Cardiac muscle cell (in vitro differentiated cells and primary cell): ENCODE results near the gene PHLPP1. TPM values are rescaled to one million over a fixed set of nuclear protein-coding genes. Genes with fewer than 3 reads are reported as not detected.

Experiments
- DNase-seq, 2 donors: peaks; one replicate each; pipeline versions ENCODE4 v3.0.0 to v3.0.0-alpha.2; 2010 to 2017; ENCODE audit warnings: low read depth in 1 of 2, low spot score in 1 of 2
- H3K27ac ChIP-seq: fragments of 200-600 bp; sonication (generic); 2 replicates; pipeline ENCODE4 v1.5.1; 2016
- H3K27me3 ChIP-seq: fragments of 200-600 bp; sonication (generic); 2 replicates; pipeline ENCODE4 v1.6.0; 2016; ENCODE audit warnings: control low read depth
- H3K36me3 ChIP-seq: fragments of 200-600 bp; sonication (generic); 2 replicates; pipeline ENCODE4 v1.5.1; 2016; ENCODE audit warnings: control low read depth
- H3K4me1 ChIP-seq: fragments of 200-600 bp; sonication (generic); 2 replicates; pipeline ENCODE4 v1.8.1; 2017; ENCODE audit warnings: low read depth, mild to moderate bottlenecking, mixed run types
- H3K4me3 ChIP-seq: fragments of 200-600 bp; sonication (generic); 2 replicates; pipeline ENCODE4 v1.5.1; 2016; ENCODE audit warnings: mild to moderate bottlenecking
- H3K9me3 ChIP-seq: fragments of 200-600 bp; sonication (generic); 2 replicates; pipeline ENCODE4 v1.5.1; 2017; ENCODE audit warnings: low read depth, mild to moderate bottlenecking, control low read depth
- CTCF ChIP-seq: IDR thresholded peaks from 2 replicates; pipeline ENCODE4 v1.5.1; 2012; ENCODE audit warnings: low read depth, mild to moderate bottlenecking, low read length
- polyA plus RNA-seq: library from polyadenylated mRNA; unstranded; fragments of >200 nt; fragmentation: Nextera tagmentation; extraction: Ambion mirVana; gene quantifications from 2 replicates; pipeline ENCODE4 v1.2.1, GENCODE V29; 2016
- total RNA-seq: library from RNA; depleted of rRNA; stranded (reverse); fragments of >200 nt; gene quantifications from 2 replicates; pipeline ENCODE4 v1.2.3, GENCODE V29; 2016

Gene PHLPP1
- total and polyA plus RNA-seq, 2 experiments from 2014 or later, result 6.3 to 25.8 TPM

- H3K27me3 ChIP-seq, result no peaks in the 10 kb centered on the region
- peak; percentile 80 for TF ChIP-seq CTCF
- no peaks in the 10 kb centered on the region for H3K4me1 ChIP-seq
- H3K4me3 ChIP-seq, result no peak overlapping the region
- peak; percentile 73 to 78 for DNase-seq
- H3K9me3 ChIP-seq, result no peaks in the 10 kb centered on the region
- no peaks in the 10 kb centered on the region for H3K36me3 ChIP-seq
- no peak overlapping the region for H3K27ac ChIP-seq
Observed at GRCh38 chr18:63016270-63016669, 300.9 kb downstream of the PHLPP1 start.

GRCh38 chr18:63017076-63017475 is 301.7 kb downstream of the PHLPP1 start:
- no peaks in the 10 kb centered on the region for H3K9me3 ChIP-seq
- no peak overlapping the region for H3K27ac ChIP-seq
- H3K27me3 ChIP-seq, result no peaks in the 10 kb centered on the region
- no peaks in the 10 kb centered on the region for H3K4me1 ChIP-seq
- no peak for TF ChIP-seq CTCF
- no peak overlapping the region for H3K4me3 ChIP-seq
- H3K36me3 ChIP-seq, result no peaks in the 10 kb centered on the region
- no peak for DNase-seq

GRCh38 chr18:63017977-63018376 is 302.6 kb downstream of the PHLPP1 start:
- H3K4me3 ChIP-seq, result no peak overlapping the region
- TF ChIP-seq CTCF, result no peak
- no peak for DNase-seq
- H3K27me3 ChIP-seq, result no peaks in the 10 kb centered on the region
- no peak overlapping the region for H3K27ac ChIP-seq
- H3K36me3 ChIP-seq, result no peaks in the 10 kb centered on the region
- no peaks in the 10 kb centered on the region for H3K4me1 ChIP-seq
- H3K9me3 ChIP-seq, result no peaks in the 10 kb centered on the region

GRCh38 chr18:63022429-63023022 is 307.2 kb downstream of the PHLPP1 start:
- peak in 1 of 2 donors; percentile 12 for DNase-seq
- Histone ChIP-seq H3K4me1 (no peaks in the 10 kb centered on the region), H3K27ac (no peak overlapping the region), H3K4me3 (no peak overlapping the region), H3K9me3 (no peaks in the 10 kb centered on the region), H3K27me3 (no peaks in the 10 kb centered on the region), H3K36me3 (no peaks in the 10 kb centered on the region)
- TF ChIP-seq CTCF, result peak; percentile 57

- Histone ChIP-seq H3K27me3 (no peaks in the 10 kb centered on the region), H3K36me3 (no peaks in the 10 kb centered on the region), H3K4me1 (no peaks in the 10 kb centered on the region), H3K27ac (no peak overlapping the region), H3K4me3 (no peak overlapping the region), H3K9me3 (no peaks in the 10 kb centered on the region)
- peak; percentile 14 to 56 for DNase-seq
- peak; percentile 38 for TF ChIP-seq CTCF
Observed at GRCh38 chr18:63025251-63026090, 310.1 kb downstream of the PHLPP1 start.
